ENCODE measurements around the gene FGFR3.

The FGFR3 gene

GRCh38 chr4:1822568-1823544 lies 29.8 kb downstream of the FGFR3 start:
- Histone ChIP-seq H2BK5ac (ENCODE audit: low read depth, low read length, poor library complexity, severe bottlenecking) (no peak overlapping the region), H3K36me3 (ENCODE audit: control insufficient read depth in 1 of 2, insufficient read depth in 2 of 2, low read depth in 1 of 2, low read length in 2 of 2) (peaks cover 77 to 78% of the 10 kb centered on the region in 2 experiments), H3K4me3 (ENCODE audit: insufficient read depth in 1 of 2, low read depth in 1 of 2, low read length in 2 of 2) (no peak overlapping the region), H3K4me2 (ENCODE audit: low read length, poor library complexity, severe bottlenecking) (no peak overlapping the region), H3K18ac (ENCODE audit: low read depth in 1 of 2, low read length in 2 of 2) (no peak overlapping the region), H2BK120ac (ENCODE audit: low read depth, low read length) (no peak overlapping the region), H4K8ac (ENCODE audit: low read length) (no peak overlapping the region), H3K23ac (ENCODE audit: low read length in 2 of 2) (no peak overlapping the region), H3K9me3 (ENCODE audit: control insufficient read depth, low read length) (no peaks in the 10 kb centered on the region), H3K27ac (ENCODE audit: low read length, poor library complexity, severe bottlenecking) (no peak overlapping the region), H3K4ac (ENCODE audit: low read depth in 1 of 2, low read length in 2 of 2) (no peak overlapping the region), H2BK15ac (ENCODE audit: low read depth, poor library complexity, severe bottlenecking) (no peak overlapping the region), H3K14ac (ENCODE audit: low read length in 2 of 2) (no peak overlapping the region), H4K91ac (ENCODE audit: low read length) (no peak overlapping the region), H2AFZ (ENCODE audit: low read depth, low read length) (no peak overlapping the region), H3K27me3 (ENCODE audit: control insufficient read depth in 1 of 2, insufficient read depth in 1 of 2, low read length in 2 of 2) (no peaks in the 10 kb centered on the region), H2BK12ac (ENCODE audit: low read length in 2 of 2) (no peak overlapping the region), H3K79me1 (replicated peaks; ENCODE audit: low read length, poor library complexity, severe bottlenecking) (peaks cover 16% of the 10 kb centered on the region), H2AK5ac (ENCODE audit: low read length, severe bottlenecking) (no peak overlapping the region), H3K4me1 (ENCODE audit: control insufficient read depth, insufficient read depth, low read depth, low read length) (no peaks in the 10 kb centered on the region), H3K9ac (ENCODE audit: low read length) (no peak overlapping the region)
- no peak for DNase-seq
- 95% methylated on average over 34 of the region's 37 CpGs for WGBS

- Histone ChIP-seq H2BK12ac (ENCODE audit: low read length in 2 of 2) (no peak overlapping the region), H3K9me3 (ENCODE audit: control insufficient read depth, low read length) (no peaks in the 10 kb centered on the region)
Observed at GRCh38 chr4:1823545-1823932, 30.4 kb downstream of the FGFR3 start.

GRCh38 chr4:1824746-1825145 lies 31.7 kb downstream of the FGFR3 start:
- Histone ChIP-seq H2BK15ac (ENCODE audit: low read depth, poor library complexity, severe bottlenecking) (no peak overlapping the region), H2AK5ac (ENCODE audit: low read length, severe bottlenecking) (no peak overlapping the region), H3K4me3 (ENCODE audit: insufficient read depth in 1 of 2, low read depth in 1 of 2, low read length in 2 of 2) (no peak overlapping the region), H3K36me3 (ENCODE audit: control insufficient read depth in 1 of 2, insufficient read depth in 2 of 2, low read depth in 1 of 2, low read length in 2 of 2) (peaks cover 61 to 64% of the 10 kb centered on the region in 2 experiments), H3K27me3 (ENCODE audit: control insufficient read depth in 1 of 2, insufficient read depth in 1 of 2, low read length in 2 of 2) (no peaks in the 10 kb centered on the region), H2AFZ (ENCODE audit: low read depth, low read length) (no peak overlapping the region), H3K23ac (ENCODE audit: low read length in 2 of 2) (no peak overlapping the region), H4K91ac (ENCODE audit: low read length) (peak overlapping the region; percentile 28), H3K4me2 (ENCODE audit: low read length, poor library complexity, severe bottlenecking) (no peak overlapping the region), H3K4me1 (ENCODE audit: control insufficient read depth, insufficient read depth, low read depth, low read length) (peaks cover 1% of the 10 kb centered on the region), H3K9ac (ENCODE audit: low read length) (no peak overlapping the region), H2BK5ac (ENCODE audit: low read depth, low read length, poor library complexity, severe bottlenecking) (no peak overlapping the region), H3K9me3 (ENCODE audit: control insufficient read depth, low read length) (no peaks in the 10 kb centered on the region), H3K27ac (ENCODE audit: low read length, poor library complexity, severe bottlenecking) (no peak overlapping the region), H2BK12ac (ENCODE audit: low read length in 2 of 2) (no peak overlapping the region), H4K8ac (ENCODE audit: low read length) (no peak overlapping the region), H3K4ac (ENCODE audit: low read depth in 1 of 2, low read length in 2 of 2) (no peak overlapping the region), H3K79me1 (replicated peaks; ENCODE audit: low read length, poor library complexity, severe bottlenecking) (peaks cover 15% of the 10 kb centered on the region), H3K14ac (ENCODE audit: low read length in 2 of 2) (no peak overlapping the region), H3K18ac (ENCODE audit: low read depth in 1 of 2, low read length in 2 of 2) (no peak overlapping the region), H2BK120ac (ENCODE audit: low read depth, low read length) (no peak overlapping the region)
- 97% methylated on average over 11 of the region's 11 CpGs for WGBS
- no peak for DNase-seq

More at GRCh38 chr4:1823545-1823932, 30.4 kb downstream of the FGFR3 start:
- Histone ChIP-seq H3K23ac (ENCODE audit: low read length in 2 of 2) (no peak overlapping the region), H3K36me3 (ENCODE audit: control insufficient read depth in 1 of 2, insufficient read depth in 2 of 2, low read depth in 1 of 2, low read length in 2 of 2) (peaks cover 73 to 75% of the 10 kb centered on the region in 2 experiments), H3K27ac (ENCODE audit: low read length, poor library complexity, severe bottlenecking) (no peak overlapping the region), H3K9ac (ENCODE audit: low read length) (no peak overlapping the region), H4K8ac (ENCODE audit: low read length) (no peak overlapping the region), H4K91ac (ENCODE audit: low read length) (no peak overlapping the region), H3K4ac (ENCODE audit: low read depth in 1 of 2, low read length in 2 of 2) (no peak overlapping the region), H3K27me3 (ENCODE audit: control insufficient read depth in 1 of 2, insufficient read depth in 1 of 2, low read length in 2 of 2) (no peaks in the 10 kb centered on the region), H2AK5ac (ENCODE audit: low read length, severe bottlenecking) (no peak overlapping the region), H3K4me1 (ENCODE audit: control insufficient read depth, insufficient read depth, low read depth, low read length) (no peaks in the 10 kb centered on the region), H3K79me1 (replicated peaks; ENCODE audit: low read length, poor library complexity, severe bottlenecking) (peaks cover 15% of the 10 kb centered on the region), H3K4me3 (ENCODE audit: insufficient read depth in 1 of 2, low read depth in 1 of 2, low read length in 2 of 2) (no peak overlapping the region), H3K14ac (ENCODE audit: low read length in 2 of 2) (no peak overlapping the region), H3K4me2 (ENCODE audit: low read length, poor library complexity, severe bottlenecking) (no peak overlapping the region), H2AFZ (ENCODE audit: low read depth, low read length) (no peak overlapping the region), H3K18ac (ENCODE audit: low read depth in 1 of 2, low read length in 2 of 2) (no peak overlapping the region), H2BK15ac (ENCODE audit: low read depth, poor library complexity, severe bottlenecking) (no peak overlapping the region), H2BK120ac (ENCODE audit: low read depth, low read length) (no peak overlapping the region), H2BK5ac (ENCODE audit: low read depth, low read length, poor library complexity, severe bottlenecking) (no peak overlapping the region)
- DNase-seq = no peak
- 94% methylated on average over 11 of the region's 12 CpGs for WGBS

- Histone ChIP-seq H3K4me2 (ENCODE audit: low read length, poor library complexity, severe bottlenecking) (no peak overlapping the region), H3K4ac (ENCODE audit: low read depth in 1 of 2, low read length in 2 of 2) (no peak overlapping the region), H2AFZ (ENCODE audit: low read depth, low read length) (no peak overlapping the region), H3K79me1 (replicated peaks; ENCODE audit: low read length, poor library complexity, severe bottlenecking) (peaks cover 13% of the 10 kb centered on the region), H3K4me1 (ENCODE audit: control insufficient read depth, insufficient read depth, low read depth, low read length) (peaks cover 1% of the 10 kb centered on the region), H2BK12ac (ENCODE audit: low read length in 2 of 2) (no peak overlapping the region), H3K9ac (ENCODE audit: low read length) (no peak overlapping the region), H3K36me3 (ENCODE audit: control insufficient read depth in 1 of 2, insufficient read depth in 2 of 2, low read depth in 1 of 2, low read length in 2 of 2) (peaks cover 55 to 61% of the 10 kb centered on the region in 2 experiments), H4K91ac (ENCODE audit: low read length) (no peak overlapping the region), H3K4me3 (ENCODE audit: insufficient read depth in 1 of 2, low read depth in 1 of 2, low read length in 2 of 2) (no peak overlapping the region), H3K18ac (ENCODE audit: low read depth in 1 of 2, low read length in 2 of 2) (no peak overlapping the region), H3K27me3 (ENCODE audit: control insufficient read depth in 1 of 2, insufficient read depth in 1 of 2, low read length in 2 of 2) (no peaks in the 10 kb centered on the region), H3K9me3 (ENCODE audit: control insufficient read depth, low read length) (no peaks in the 10 kb centered on the region), H2BK5ac (ENCODE audit: low read depth, low read length, poor library complexity, severe bottlenecking) (no peak overlapping the region), H3K14ac (ENCODE audit: low read length in 2 of 2) (no peak overlapping the region), H2AK5ac (ENCODE audit: low read length, severe bottlenecking) (no peak overlapping the region), H4K8ac (ENCODE audit: low read length) (no peak overlapping the region), H3K27ac (ENCODE audit: low read length, poor library complexity, severe bottlenecking) (no peak overlapping the region), H3K23ac (ENCODE audit: low read length in 2 of 2) (no peak overlapping the region), H2BK15ac (ENCODE audit: low read depth, poor library complexity, severe bottlenecking) (no peak overlapping the region), H2BK120ac (ENCODE audit: low read depth, low read length) (no peak overlapping the region)
- DNase-seq = no peak
- 94% methylated on average over 19 of the region's 19 CpGs for WGBS
Observed at GRCh38 chr4:1825326-1825725, 32.2 kb downstream of the FGFR3 start.
